Right lobe of liver (tissue), 6 donors: ENCODE results near the gene CLASRP. TPM values are rescaled to one million over a fixed set of nuclear protein-coding genes. Genes with fewer than 3 reads are reported as not detected.
A peak's percentile ranks its signal among the peaks of the same experiment; 100 is the strongest.

Source experiments
- ATAC-seq, 4 donors: fragments of 200-7000 bp; cut with Tn5 transposase; one replicate each; pipeline ENCODE4 v1.9.1; 2020; ENCODE audit warnings: mild to moderate bottlenecking in 4 of 4, moderate library complexity in 4 of 4
- DNase-seq, 3 donors: peaks; one replicate each; pipeline ENCODE4 v3.0.0-alpha.2; 2020
- H3K27ac ChIP-seq, 3 donors: fragments of 200-600 bp; one replicate each; pipeline ENCODE4 v1.8.0; 2022
- H3K27me3 ChIP-seq, 2 donors: fragments of 200-600 bp; one replicate each; pipeline ENCODE4 v1.8.0; 2022
- H3K36me3 ChIP-seq, 4 donors: fragments of 200-600 bp; sonication (generic) in 1 of 4; one replicate each; pipeline versions ENCODE4 v1.5.1 to v1.8.0; 2017 to 2022; ENCODE audit warnings: control low read depth in 1 of 4
- H3K4me1 ChIP-seq, 4 donors: fragments of 200-600 bp; sonication (generic) in 1 of 4; one replicate each; pipeline versions ENCODE4 v1.5.1 to v1.8.0; 2017 to 2022; ENCODE audit warnings: control low read depth in 1 of 4
- H3K4me3 ChIP-seq, 3 donors: fragments of 200-600 bp; one replicate each; pipeline ENCODE4 v1.8.0; 2022
- H3K9me3 ChIP-seq, 4 donors: fragments of 200-600 bp; sonication (generic) in 1 of 4; one replicate each; pipeline versions ENCODE4 v1.5.1 to v1.8.0; 2017 to 2022; ENCODE audit warnings: control low read depth in 1 of 4
- CTCF ChIP-seq, 4 donors: fragments of 200-600 bp in 3 of 4; fragments of 450-650 bp in 1 of 4; IDR thresholded peaks; one replicate each; pipeline versions ENCODE4 v1.5.1 to v1.8.0; 2016 to 2022; ENCODE audit warnings: antibody characterized with exemption in 4 of 4, mild to moderate bottlenecking in 2 of 4
- POLR2A ChIP-seq: fragments of 450-650 bp; IDR thresholded peaks from one replicate; pipeline ENCODE4 v1.6.1; 2017; ENCODE audit warnings: antibody characterized with exemption, mild to moderate bottlenecking
- WGBS: methylation state at CpG from one replicate; pipeline ENCODE4 v1.1.6; 2018; ENCODE audit warnings: low coverage, low lambda C conversion rate; ENCODE audit not compliant: insufficient coverage; ENCODE audit errors: missing lambda C conversion rate; 5-methylcytosine and 5-hydroxymethylcytosine counted together
- intact Hi-C, 2 donors: fragments of 100-400 bp; cut with DNase I; formaldehyde crosslinking; loops; one replicate each; pipeline versions ENCODE4 v1.11.2 to v1.14.1; 2022
- total RNA-seq, 6 experiments: library from RNA; depleted of rRNA in 2 of 6; stranded (reverse); fragments of >200 nt in 2 of 6; fragmentation: NEBNext Ultra II Directional in 3 of 6; extraction: Animal tissue kit (Norgen Biotek cat#: 25700) in 3 of 6; gene quantifications; one replicate each; pipeline versions ENCODE4 v1.1.0 to v1.2.4, GENCODE V29; 2016 to 2023
- donor health status: DM: no; HTN: yes; CAD: no.
- donor health status: DM: no; HTN: no; CAD: no.
- donor health status: DM: no; HTN: no; CAD: no.
- donor health status: DM: no; HTN: yes; CAD: no.
- donor health status: DM: no; HTN: yes; CAD: no.

Gene CLASRP
- total RNA-seq, 6 experiments from 2014 or later = 30.5 to 66.8 (median 44.8) TPM

GRCh38 chr19:45113628-45114027 lies 74.8 kb downstream of the CLASRP start:
- ATAC-seq = peak; percentile 44 to 86 (median 54)
- Histone ChIP-seq H3K36me3 (no peaks in the 10 kb centered on the region), H3K4me1 (peaks cover 0 to 12% (median 5%) of the 10 kb centered on the region in 4 donors), H3K4me3 (no peak overlapping the region), H3K27me3 (no peaks in the 10 kb centered on the region), H3K27ac (no peak overlapping the region), H3K9me3 (no peaks in the 10 kb centered on the region)
- TF ChIP-seq CTCF (IDR thresholded peaks at IDR 0.05) (no peak), POLR2A (no peak)
- 36% methylated on average over 7 of the region's 9 CpGs for WGBS
- intact Hi-C loops = no loop called here
- no peak for DNase-seq

GRCh38 chr19:45114116-45114515 lies 75.3 kb downstream of the CLASRP start:
- intact Hi-C loops = no loop called here
- no peak for ATAC-seq
- peaks cover 0 to 12% (median 5%) of the 10 kb centered on the region in 4 donors for H3K4me1 ChIP-seq
- no peak overlapping the region for H3K4me3 ChIP-seq
- no peak overlapping the region for H3K27ac ChIP-seq
- no peaks in the 10 kb centered on the region for H3K27me3 ChIP-seq
- no peaks in the 10 kb centered on the region for H3K36me3 ChIP-seq
- WGBS = no CpG with 5 or more reads among the region's 4 CpGs
- no peak for TF ChIP-seq POLR2A
- no peak for TF ChIP-seq CTCF (IDR thresholded peaks at IDR 0.05)
- H3K9me3 ChIP-seq = no peaks in the 10 kb centered on the region
- DNase-seq = no peak

GRCh38 chr19:45115809-45116615 lies 77.2 kb downstream of the CLASRP start:
- Histone ChIP-seq H3K9me3 (no peaks in the 10 kb centered on the region), H3K4me3 (no peak overlapping the region), H3K27me3 (no peaks in the 10 kb centered on the region), H3K27ac (no peak overlapping the region), H3K36me3 (no peaks in the 10 kb centered on the region), H3K4me1 (peaks cover 0 to 12% (median 5%) of the 10 kb centered on the region in 4 donors)
- 92% methylated on average over 9 of the region's 21 CpGs for WGBS
- DNase-seq (no peak), ATAC-seq (peak in 1 of 4 donors; percentile 16)
- intact Hi-C loops = no loop called here
- TF ChIP-seq POLR2A (no peak), CTCF (IDR thresholded peaks at IDR 0.05) (no peak)

- WGBS = 64% methylated on average over 7 of the region's 16 CpGs
- DNase-seq (no peak), ATAC-seq (peak in 1 of 4 donors; percentile 19)
- peaks cover 0 to 12% (median 5%) of the 10 kb centered on the region in 4 donors for H3K4me1 ChIP-seq
- H3K27me3 ChIP-seq = no peaks in the 10 kb centered on the region
- intact Hi-C loops = no loop called here
- TF ChIP-seq CTCF (IDR thresholded peaks at IDR 0.05) (no peak), POLR2A (no peak)
- H3K27ac ChIP-seq = no peak overlapping the region
- H3K9me3 ChIP-seq = no peaks in the 10 kb centered on the region
- H3K4me3 ChIP-seq = no peak overlapping the region
- no peaks in the 10 kb centered on the region for H3K36me3 ChIP-seq
Measured at GRCh38 chr19:45117167-45117594, 78.3 kb downstream of the CLASRP start.
